GM19452 (cell line): Measurements from ENCODE around the gene STT3A.

Experiments
- ATAC-seq: cut with Tn5 transposase; IDR thresholded peaks from one replicate; pipeline ENCODE4 v1.9.1; 2021; ENCODE audit not compliant: unreplicated experiment

Gene STT3A

GRCh38 chr11:125649465-125650166, 57.0 kb downstream of the STT3A start:
- ATAC-seq: no peak

GRCh38 chr11:125662689-125663088, 70.0 kb downstream of the STT3A start:
- no peak for ATAC-seq

- ATAC-seq: no peak
Measured at GRCh38 chr11:125663910-125664309, 71.3 kb downstream of the STT3A start.

- no peak for ATAC-seq
Measured at GRCh38 chr11:125667151-125667550, 74.5 kb downstream of the STT3A start.

- no peak for ATAC-seq
Measured at GRCh38 chr11:125670172-125670571, 77.5 kb downstream of the STT3A start.

- ATAC-seq: no peak
Measured at GRCh38 chr11:125671561-125671960, 78.9 kb downstream of the STT3A start.
